Activated gamma-delta T cell (primary cell): Measurements from ENCODE around the gene PCNT.
"Not testable (repeated sequence)": the region's sequence is repeated elsewhere in the genome, so short reads cannot be mapped to it uniquely, and the experiment has no call there.

Source experiments
- DNase-seq: peaks from one replicate; lab custom pipeline; 2025; lab: John Stamatoyannopoulos, UW

The PCNT gene

DNA sequence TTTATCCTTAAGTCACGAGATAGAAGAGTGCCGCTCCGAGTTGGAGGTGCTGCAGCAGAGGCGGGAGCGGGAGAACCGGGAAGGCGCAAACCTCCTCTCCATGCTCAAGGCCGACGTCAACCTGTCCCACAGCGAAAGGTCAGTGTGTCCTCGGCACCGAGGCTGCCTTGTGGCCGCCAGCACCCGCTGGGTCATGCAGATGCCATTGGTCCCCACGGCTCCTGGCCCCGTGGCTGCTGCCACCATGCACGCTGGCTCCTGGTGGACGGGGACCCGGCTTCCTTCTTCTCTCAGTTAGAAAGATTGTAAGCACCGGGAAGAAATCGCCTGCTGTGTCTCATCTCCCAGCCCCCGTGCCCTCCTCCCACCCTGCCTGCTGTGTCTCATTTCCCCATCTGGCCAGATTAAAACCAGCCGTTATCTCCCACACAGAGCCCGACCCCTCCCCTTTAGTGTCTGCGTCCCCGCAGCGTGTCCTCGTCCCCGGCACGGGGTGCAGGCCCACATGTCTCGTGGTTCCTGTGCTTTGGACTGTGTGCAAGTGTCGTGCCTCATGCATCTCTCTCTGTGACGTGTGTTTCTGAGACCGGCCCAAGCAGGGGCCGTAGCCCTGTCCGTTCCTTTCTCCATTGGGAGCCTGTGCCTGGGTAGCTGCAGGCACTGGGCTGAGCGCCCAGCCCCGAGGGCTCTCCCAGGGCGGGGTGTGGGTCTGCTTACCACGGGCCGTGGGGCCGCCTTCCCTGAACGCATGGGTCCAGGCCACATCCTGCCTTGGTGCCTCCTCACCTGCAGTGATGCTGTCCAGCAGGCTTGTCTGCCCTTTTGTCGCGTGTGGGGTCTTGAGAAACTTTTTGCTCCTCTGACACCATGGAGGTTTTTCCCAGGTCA lies 62.1 kb downstream of the PCNT start:
- no peak for DNase-seq

- no peak for DNase-seq
Measured at GRCh38 chr21:46386734-46387088, 62.8 kb downstream of the PCNT start.

DNA sequence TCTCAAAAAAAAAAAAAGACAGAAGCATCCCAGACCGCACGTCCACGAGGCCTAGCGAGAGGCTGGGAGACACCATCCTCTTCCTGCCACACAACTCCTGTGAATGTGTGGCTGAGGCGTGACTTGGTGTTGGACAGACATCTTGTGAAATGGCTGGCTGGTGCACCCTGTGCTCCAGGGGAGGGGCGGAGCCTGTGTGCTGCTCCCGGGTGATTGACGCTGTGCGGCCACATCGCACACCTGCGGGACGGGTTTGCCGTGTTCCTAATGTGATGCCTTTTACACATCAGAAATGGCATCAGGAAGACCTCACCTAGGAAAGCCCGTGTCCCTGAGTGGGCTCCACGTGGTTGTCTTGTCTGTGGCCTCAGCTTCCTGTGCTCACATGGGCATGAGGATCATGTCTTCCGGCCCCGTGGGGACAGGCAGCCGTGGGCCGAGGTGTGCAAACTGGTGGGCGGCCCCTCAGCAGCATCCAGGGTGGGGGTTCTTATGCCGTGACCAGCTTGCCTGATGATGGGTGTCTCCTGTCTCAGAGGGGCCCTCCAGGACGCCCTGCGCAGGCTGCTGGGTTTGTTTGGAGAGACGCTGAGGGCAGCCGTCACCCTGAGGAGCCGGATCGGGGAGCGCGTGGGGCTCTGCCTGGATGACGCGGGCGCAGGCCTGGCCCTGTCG lies 64.4 kb downstream of the PCNT start:
- DNase-seq, result no peak

DNA sequence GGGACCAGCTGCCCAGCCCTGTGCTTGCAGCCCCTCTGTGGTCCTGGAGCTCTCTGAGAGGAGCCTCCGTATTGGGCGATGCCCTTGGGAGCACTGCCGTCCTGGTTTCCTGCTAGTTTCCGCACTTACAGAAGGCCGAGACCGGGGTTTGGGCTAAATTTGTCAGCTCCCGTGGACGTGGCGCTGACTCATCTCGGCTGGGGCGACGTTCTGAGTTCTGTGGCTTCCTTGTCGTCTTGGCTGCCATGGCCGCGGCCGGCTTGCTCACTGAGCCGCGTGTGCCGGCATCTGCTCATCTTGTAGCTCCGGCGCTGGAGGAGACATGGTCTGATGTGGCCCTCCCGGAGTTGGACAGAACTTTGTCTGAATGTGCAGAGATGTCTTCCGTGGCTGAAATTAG lies 64.9 kb downstream of the PCNT start:
- no peak for DNase-seq

DNA sequence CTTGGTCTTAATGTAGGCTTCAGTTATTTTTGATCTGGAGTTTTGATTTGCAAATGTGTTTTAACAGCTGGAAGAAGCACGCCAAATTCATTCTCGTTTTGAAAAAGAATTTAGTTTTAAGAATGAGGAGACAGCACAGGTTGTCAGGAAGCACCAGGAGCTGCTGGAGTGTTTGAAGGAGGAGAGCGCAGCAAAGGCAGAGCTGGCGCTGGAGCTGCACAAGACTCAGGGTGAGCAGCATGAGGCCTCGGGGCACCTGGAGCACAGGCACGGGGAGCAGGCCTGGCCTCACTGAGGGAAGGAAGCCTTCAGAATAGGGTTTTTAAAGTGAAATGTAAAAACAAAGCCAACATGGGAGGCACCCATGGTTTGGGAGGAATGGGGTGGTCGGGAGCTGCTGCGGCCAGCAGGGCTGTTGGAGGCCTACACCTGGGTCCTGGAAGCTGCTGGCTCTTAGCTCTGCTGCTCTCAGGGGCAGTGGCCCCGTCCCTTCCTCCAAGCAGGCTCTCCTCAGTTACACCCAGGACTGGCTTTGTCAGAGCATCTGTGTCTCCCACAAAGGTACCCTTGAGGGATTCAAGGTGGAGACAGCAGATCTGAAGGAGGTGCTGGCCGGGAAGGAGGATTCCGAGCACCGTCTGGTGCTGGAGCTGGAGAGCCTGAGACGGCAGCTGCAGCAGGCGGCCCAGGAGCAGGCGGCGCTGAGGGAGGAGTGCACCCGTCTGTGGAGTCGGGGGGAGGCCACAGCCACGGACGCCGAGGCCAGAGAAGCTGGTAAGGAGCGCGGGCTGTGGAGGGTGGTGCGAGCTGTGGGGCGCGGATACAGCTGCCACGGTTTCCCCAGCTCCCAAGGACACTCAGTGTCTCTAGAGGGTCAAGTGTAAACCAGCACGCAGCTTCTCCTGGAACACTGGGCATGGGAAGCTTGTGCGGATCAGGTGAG lies 66.9 kb downstream of the PCNT start:
- DNase-seq, result no peak

DNA sequence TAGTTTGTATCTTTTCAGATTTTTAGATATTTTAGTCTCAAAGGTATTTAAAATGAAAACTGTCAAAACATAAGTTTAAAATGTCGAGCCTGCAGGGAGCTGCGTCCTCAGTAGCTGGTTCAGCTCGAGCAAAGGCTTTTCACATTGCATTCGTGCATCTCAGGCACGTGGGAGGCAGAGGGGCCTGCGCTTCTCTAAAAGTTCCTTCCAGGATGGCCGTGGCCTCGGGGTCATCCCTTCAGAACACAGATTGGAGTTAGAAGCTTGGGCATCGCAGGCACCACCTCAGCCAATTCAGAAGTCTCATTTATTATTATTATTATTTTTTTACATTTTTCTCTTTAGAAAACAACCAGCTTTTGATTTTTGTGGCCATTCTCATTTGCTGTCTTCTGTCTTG lies 67.8 kb downstream of the PCNT start:
- DNase-seq, result no peak

DNA sequence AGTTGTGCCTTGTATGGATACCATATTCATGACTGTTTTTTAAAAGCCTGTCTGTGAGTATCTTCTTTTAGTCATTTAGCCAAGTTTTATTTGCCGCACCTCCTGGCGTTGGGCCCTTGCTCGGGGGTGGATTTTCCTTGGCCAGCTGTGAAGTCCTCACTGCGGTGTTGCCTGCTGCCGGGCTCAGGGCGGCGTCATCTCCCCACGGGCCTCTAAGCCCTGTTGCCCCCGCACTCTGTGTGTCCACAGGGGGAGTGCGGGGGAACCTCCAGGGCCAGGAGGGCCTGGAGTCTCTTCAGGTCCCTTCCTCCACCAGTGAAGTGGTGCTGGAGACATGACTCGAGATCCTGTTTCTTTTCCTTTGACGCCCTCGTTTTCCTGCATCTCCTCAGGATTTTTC lies 69.0 kb downstream of the PCNT start:
- no peak for DNase-seq

- no peak for DNase-seq
Measured at GRCh38 chr21:46393451-46393940, 69.5 kb downstream of the PCNT start.

- DNase-seq, result no peak
Measured at GRCh38 chr21:46393941-46394594, 70.1 kb downstream of the PCNT start.

DNA sequence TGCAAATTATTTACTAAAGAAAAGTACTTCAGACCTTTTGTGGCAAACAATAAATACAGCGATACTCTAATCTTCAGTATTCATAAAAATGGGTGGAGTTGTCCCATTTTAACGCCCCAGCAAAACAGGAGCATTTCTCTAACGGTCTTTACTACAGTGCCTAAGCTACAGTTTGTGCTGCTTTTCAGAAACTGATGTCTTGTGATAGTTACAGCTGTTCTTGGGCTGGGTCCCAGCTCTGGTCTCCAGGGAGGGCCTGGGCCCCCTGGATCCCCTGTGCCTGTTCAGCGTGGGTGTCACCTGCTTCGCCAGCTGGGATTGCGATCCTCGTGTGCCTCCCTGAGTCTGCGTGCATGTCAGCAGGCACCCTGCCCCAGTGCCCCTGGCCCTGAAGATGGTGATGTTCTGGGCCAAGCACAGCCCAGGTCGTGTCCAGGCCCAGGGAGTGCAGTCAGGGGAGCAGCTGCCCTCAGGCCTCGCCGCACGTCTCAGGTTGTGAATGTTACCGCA lies 70.7 kb downstream of the PCNT start:
- no peak for DNase-seq

- no peak for DNase-seq
Measured at GRCh38 chr21:46397211-46397905, 73.4 kb downstream of the PCNT start.

DNA sequence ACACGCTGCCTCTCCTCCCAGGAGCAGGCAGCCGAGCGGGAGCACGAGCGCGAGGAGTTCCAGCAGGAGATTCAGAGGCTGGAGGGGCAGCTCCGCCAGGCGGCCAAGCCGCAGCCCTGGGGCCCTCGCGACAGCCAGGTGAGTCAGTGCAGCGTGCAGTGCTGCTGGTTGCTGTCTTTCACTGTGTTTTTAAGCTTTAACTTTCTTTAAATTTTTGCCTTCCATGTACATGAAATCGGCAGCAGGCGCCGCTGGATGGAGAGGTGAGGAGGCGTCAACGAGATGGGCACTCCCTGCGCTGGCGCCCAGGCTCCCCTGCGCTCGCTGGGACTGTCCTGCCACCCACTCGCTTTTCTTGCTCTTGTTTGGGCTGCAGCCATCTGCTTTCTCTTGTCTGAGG lies 74.0 kb downstream of the PCNT start:
- no peak for DNase-seq

DNA sequence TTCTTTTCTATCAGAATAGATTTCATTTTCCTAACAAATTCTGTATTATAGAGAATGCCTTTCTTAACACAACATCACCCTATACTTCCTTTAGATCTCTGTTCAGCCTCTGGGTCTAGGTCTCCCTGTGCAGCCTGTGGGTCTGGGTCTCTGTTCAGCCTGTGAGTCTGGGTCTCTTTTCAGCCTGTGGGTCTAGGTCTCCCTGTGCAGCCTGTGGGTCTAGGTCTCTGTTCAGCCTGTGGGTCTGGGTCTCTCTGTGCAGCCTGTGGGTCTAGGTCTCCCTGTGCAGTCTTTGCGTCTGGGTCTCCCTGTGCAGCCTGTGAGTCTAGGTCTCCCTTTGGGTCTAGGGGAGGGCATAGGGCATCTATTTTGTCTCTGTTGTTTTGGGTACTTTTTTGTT lies 75.2 kb downstream of the PCNT start:
- no peak for DNase-seq

DNA sequence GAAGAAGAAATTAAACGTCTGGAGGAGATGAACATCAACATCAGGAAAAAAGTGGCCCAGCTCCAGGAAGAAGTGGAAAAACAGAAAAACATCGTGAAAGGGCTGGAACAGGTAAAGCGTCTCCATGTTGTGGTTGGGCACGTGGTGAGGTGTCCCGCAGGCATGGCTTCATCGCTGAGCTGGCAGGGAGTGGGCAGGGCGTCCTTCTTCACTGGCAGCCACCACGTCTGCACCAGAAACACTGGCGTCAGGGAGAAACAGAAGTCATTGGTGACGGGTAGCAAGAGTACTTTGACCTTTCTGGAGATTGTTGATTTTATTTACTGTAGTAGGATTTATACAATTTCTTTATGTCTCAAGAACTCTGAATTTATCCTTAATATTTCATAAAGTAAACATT lies 75.7 kb downstream of the PCNT start:
- no peak for DNase-seq

GRCh38 chr21:46401186-46401910 lies 77.4 kb downstream of the PCNT start:
- no peak for DNase-seq

GRCh38 chr21:46402421-46402820 lies 78.5 kb downstream of the PCNT start:
- no peak for DNase-seq

DNA sequence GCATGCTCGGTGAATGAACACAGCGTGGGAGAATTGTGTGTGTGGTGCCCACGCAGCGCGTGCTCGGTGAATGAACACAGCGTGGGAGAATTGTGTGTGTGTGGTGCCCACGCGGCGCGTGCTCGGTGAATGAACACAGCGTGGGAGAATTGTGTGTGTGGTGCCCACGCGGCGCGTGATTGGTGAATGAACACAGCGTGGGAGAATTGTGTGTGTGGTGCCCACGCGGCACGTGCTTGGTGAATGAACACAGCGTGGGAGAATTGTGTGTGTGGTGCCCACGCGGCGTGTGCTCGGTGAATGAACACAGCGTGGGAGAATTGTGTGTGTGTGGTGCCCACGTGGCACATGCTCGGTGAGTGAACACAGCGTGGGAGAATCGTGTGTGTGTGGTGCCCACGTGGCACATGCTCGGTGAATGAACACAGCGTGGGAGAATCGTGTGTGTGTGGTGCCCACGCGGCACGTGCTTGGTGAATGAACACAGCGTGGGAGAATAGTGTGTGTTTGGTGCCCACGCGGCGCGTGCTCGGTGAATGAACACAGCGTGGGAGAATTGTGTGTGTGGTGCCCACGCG lies 79.4 kb downstream of the PCNT start:
- DNase-seq, result not testable (repeated sequence)

DNA sequence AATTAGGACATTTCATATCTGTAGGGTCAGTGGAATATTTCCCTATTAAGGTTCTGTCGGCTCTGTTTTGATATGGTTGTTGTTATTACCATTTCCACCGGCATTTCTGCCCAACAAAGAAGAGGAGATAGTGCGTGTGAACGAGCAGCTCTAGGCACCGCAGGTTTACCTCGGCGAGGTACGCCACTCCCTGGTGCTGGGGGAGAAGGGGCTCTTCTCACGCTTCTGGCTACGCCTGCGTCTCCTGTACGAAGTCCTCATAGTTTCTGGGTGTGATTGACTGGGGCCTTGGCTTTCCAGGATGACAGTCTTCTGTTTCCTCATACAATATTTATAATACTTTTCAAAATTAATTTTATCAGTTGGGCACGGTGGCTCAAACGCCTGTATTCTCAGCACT lies 80.3 kb downstream of the PCNT start:
- DNase-seq, result no peak

GRCh38 chr21:46406001-46406400 lies 82.0 kb downstream of the PCNT start:
- no peak for DNase-seq
